ENCODE measurements around the gene ARPC2. TPM values are rescaled to one million over a fixed set of nuclear protein-coding genes. Genes with fewer than 3 reads are reported as not detected.

Gene ARPC2
- total RNA-seq, 1 donor: 259 TPM

Other genes starting within 250 kb of the ARPC2 start
- 39.0 TPM for gene TNS1, start 214.2 kb upstream of the ARPC2 start, total RNA-seq
- 1.1 TPM for gene RUFY4, start 147.9 kb upstream of the ARPC2 start, total RNA-seq
- under 0.01 TPM for gene CXCR2, start 91.2 kb upstream of the ARPC2 start, total RNA-seq
- gene CXCR1, start 50.2 kb upstream of the ARPC2 start, total RNA-seq: under 0.01 TPM
- 0.54 TPM for gene GPBAR1, start 43.8 kb downstream of the ARPC2 start, total RNA-seq
- gene AAMP, start 52.9 kb downstream of the ARPC2 start, total RNA-seq: 121 TPM
- 53.3 TPM for gene PNKD, start 53.3 kb downstream of the ARPC2 start, total RNA-seq
- 167 TPM for gene TMBIM1, start 75.3 kb downstream of the ARPC2 start, total RNA-seq
- 0.27 TPM for gene CATIP, start 139.7 kb downstream of the ARPC2 start, total RNA-seq
- gene SLC11A1, start 165.1 kb downstream of the ARPC2 start, total RNA-seq: 3.8 TPM
- gene CTDSP1, start 182.7 kb downstream of the ARPC2 start, total RNA-seq: 152 TPM
- gene VIL1, start 201.9 kb downstream of the ARPC2 start, total RNA-seq: under 0.01 TPM